Breast epithelium (tissue), 3 donors: ENCODE data around the gene PRPF38A.

Experiments
- POLR2A ChIP-seq: fragments of 450-650 bp; IDR thresholded peaks from one replicate; pipeline ENCODE4 v1.6.1; 2016; ENCODE audit warnings: antibody characterized with exemption, mild to moderate bottlenecking, moderate library complexity
- POLR2AphosphoS5 ChIP-seq, 3 donors: sonication (generic); formaldehyde crosslinking; IDR thresholded peaks; one replicate each; pipeline ENCODE4 v1.6.1; 2017; ENCODE audit warnings: antibody characterized with exemption in 3 of 3
- TF ChIP-seq, protein P1 (sequence below), 3 donors: fragments of 450-650 bp; IDR thresholded peaks; one replicate each; pipeline ENCODE4 v1.5.1; 2016 to 2017; ENCODE audit warnings: antibody characterized with exemption in 3 of 3, mild to moderate bottlenecking in 3 of 3, moderate library complexity in 3 of 3

DNA sequence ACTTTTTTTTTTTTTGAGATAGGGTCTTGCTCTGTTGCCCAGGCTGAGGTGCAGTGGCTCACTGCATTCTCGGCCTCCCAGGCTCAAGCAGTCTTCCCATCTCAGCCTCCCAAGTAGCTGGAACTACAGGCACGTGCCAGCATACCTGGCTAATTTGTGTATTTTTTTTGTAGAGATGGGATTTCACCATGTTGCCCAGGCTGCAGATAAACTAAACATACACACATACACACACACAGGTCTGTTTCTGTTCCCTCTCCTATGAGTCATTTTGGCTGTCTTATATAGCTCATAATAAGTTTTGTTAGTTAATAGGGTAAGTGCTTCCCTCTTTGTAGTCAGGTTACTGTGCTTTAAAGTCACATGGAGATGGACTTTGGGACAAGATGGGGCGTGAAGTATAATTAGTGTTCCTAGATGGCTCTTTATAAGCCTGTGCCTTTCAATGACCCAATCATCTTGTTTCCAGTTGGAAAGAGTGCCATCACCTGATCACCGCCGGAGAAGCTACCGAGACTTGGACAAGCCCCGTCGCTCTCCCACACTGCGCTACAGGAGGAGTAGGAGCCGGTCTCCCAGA is 9.1 kb downstream of the PRPF38A start:
- TF ChIP-seq POLR2AphosphoS5 (IDR thresholded peaks at IDR 0.05) (no peak), POLR2A (no peak)
- TF ChIP-seq, protein P1, sequence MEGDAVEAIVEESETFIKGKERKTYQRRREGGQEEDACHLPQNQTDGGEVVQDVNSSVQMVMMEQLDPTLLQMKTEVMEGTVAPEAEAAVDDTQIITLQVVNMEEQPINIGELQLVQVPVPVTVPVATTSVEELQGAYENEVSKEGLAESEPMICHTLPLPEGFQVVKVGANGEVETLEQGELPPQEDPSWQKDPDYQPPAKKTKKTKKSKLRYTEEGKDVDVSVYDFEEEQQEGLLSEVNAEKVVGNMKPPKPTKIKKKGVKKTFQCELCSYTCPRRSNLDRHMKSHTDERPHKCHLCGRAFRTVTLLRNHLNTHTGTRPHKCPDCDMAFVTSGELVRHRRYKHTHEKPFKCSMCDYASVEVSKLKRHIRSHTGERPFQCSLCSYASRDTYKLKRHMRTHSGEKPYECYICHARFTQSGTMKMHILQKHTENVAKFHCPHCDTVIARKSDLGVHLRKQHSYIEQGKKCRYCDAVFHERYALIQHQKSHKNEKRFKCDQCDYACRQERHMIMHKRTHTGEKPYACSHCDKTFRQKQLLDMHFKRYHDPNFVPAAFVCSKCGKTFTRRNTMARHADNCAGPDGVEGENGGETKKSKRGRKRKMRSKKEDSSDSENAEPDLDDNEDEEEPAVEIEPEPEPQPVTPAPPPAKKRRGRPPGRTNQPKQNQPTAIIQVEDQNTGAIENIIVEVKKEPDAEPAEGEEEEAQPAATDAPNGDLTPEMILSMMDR (IDR thresholded peaks at IDR 0.05) = no peak
